ENCODE results near the gene CAMK1D.

Gene CAMK1D

GRCh38 chr10:12629767-12630165 lies 280.4 kb downstream of the CAMK1D start:
- DNase-seq (ENCODE audit: low spot score) = no peak

- no peak for DNase-seq (ENCODE audit: low spot score)
These were observed 281.9 kb downstream of the CAMK1D start for GRCh38 chr10:12631216-12631615.

- DNase-seq (ENCODE audit: low spot score) = no peak
These were observed 282.6 kb downstream of the CAMK1D start for GRCh38 chr10:12631787-12632562.

GRCh38 chr10:12633776-12634620 lies 284.7 kb downstream of the CAMK1D start:
- DNase-seq (ENCODE audit: low spot score) = no peak

GRCh38 chr10:12634621-12634931 lies 285.2 kb downstream of the CAMK1D start:
- no peak for DNase-seq (ENCODE audit: low spot score)

- DNase-seq (ENCODE audit: low spot score) = no peak
These were observed 285.8 kb downstream of the CAMK1D start for GRCh38 chr10:12635127-12635541.

- DNase-seq (ENCODE audit: low spot score) = no peak
These were observed 287.2 kb downstream of the CAMK1D start for GRCh38 chr10:12636571-12636970.

GRCh38 chr10:12637649-12638048 lies 288.3 kb downstream of the CAMK1D start:
- DNase-seq (ENCODE audit: low spot score) = no peak

GRCh38 chr10:12638103-12638502 lies 288.8 kb downstream of the CAMK1D start:
- peak; percentile 49 for DNase-seq (ENCODE audit: low spot score)

- no peak for DNase-seq (ENCODE audit: low spot score)
These were observed 289.4 kb downstream of the CAMK1D start for GRCh38 chr10:12638781-12639180.

- no peak for DNase-seq (ENCODE audit: low spot score)
These were observed 290.9 kb downstream of the CAMK1D start for GRCh38 chr10:12639996-12640944.

- DNase-seq (ENCODE audit: low spot score) = no peak
These were observed 292.7 kb downstream of the CAMK1D start for GRCh38 chr10:12642036-12642435.

- DNase-seq (ENCODE audit: low spot score) = no peak
These were observed 293.9 kb downstream of the CAMK1D start for GRCh38 chr10:12643279-12643678.

- DNase-seq (ENCODE audit: low spot score) = no peak
These were observed 295.2 kb downstream of the CAMK1D start for GRCh38 chr10:12644380-12645144.

- no peak for DNase-seq (ENCODE audit: low spot score)
These were observed 296.1 kb downstream of the CAMK1D start for GRCh38 chr10:12645449-12645848.

- DNase-seq (ENCODE audit: low spot score) = no peak
These were observed 299.8 kb downstream of the CAMK1D start for GRCh38 chr10:12649012-12649584.

- no peak for DNase-seq (ENCODE audit: low spot score)
These were observed 300.8 kb downstream of the CAMK1D start for GRCh38 chr10:12650122-12650521.

- no peak for DNase-seq (ENCODE audit: low spot score)
These were observed 301.4 kb downstream of the CAMK1D start for GRCh38 chr10:12650538-12651298.

- DNase-seq (ENCODE audit: low spot score) = no peak
These were observed 306.6 kb downstream of the CAMK1D start for GRCh38 chr10:12655940-12656339.

GRCh38 chr10:12656518-12657142 lies 307.3 kb downstream of the CAMK1D start:
- DNase-seq (ENCODE audit: low spot score) = peak; percentile 53

Measured in D341Med (cell line).